HepG2 (cell line): ENCODE measurements around the gene NCKIPSD. TPM values are rescaled to one million over a fixed set of nuclear protein-coding genes. Genes with fewer than 3 reads are reported as not detected.
A peak's percentile ranks its signal among the peaks of the same experiment; 100 is the strongest.

Experiments
- AFF4 ChIP-seq: sonication (generic); formaldehyde crosslinking; IDR thresholded peaks from 2 replicates; pipeline ENCODE4 v1.4.0; 2020; ENCODE audit warnings: missing genetic modification reagents
- CHD2 ChIP-seq: IDR thresholded peaks from 2 replicates; pipeline ENCODE4 v1.6.1; 2011; ENCODE audit warnings: low read depth, low read length, improper control_type of control experiment
- DNMT1 ChIP-seq: sonication (generic); formaldehyde crosslinking; IDR thresholded peaks from 2 replicates; pipeline ENCODE4 v1.5.1; 2020; ENCODE audit warnings: mild to moderate bottlenecking, missing genetic modification reagents
- E2F5 ChIP-seq: sonication (generic); formaldehyde crosslinking; conservative IDR thresholded peaks from 2 replicates; pipeline ENCODE4 v1.4.0; 2020; ENCODE audit warnings: missing genetic modification reagents
- EED ChIP-seq: sonication (generic); formaldehyde crosslinking; IDR thresholded peaks from 2 replicates; pipeline ENCODE4 v1.5.0; 2020; ENCODE audit warnings: mild to moderate bottlenecking, missing genetic modification reagents
- FOXK1 ChIP-seq: sonication (generic); formaldehyde crosslinking; IDR thresholded peaks from 2 replicates; pipeline ENCODE4 v1.4.0; 2020; ENCODE audit warnings: low read depth, missing genetic modification reagents, borderline replicate concordance
- GTF2F1 ChIP-seq: fragments of 150-350 bp; IDR thresholded peaks from 2 replicates; pipeline ENCODE4 v1.6.1; 2014; ENCODE audit warnings: low read length
- PBX2 ChIP-seq: IDR thresholded peaks from 2 replicates; pipeline ENCODE4 v1.6.1; 2016; ENCODE audit warnings: control low read depth
- SSRP1 ChIP-seq: IDR thresholded peaks from 2 replicates; pipeline ENCODE4 v1.6.1; 2016; ENCODE audit warnings: control low read depth
- TFAP4 ChIP-seq: sonication (generic); IDR thresholded peaks from 2 replicates; pipeline ENCODE4 v1.6.1; 2016; ENCODE audit warnings: low read depth, borderline replicate concordance
- TSC22D2 ChIP-seq: sonication (generic); formaldehyde crosslinking; IDR thresholded peaks from 2 replicates; pipeline ENCODE4 v1.5.1; 2020; ENCODE audit warnings: missing genetic modification reagents, mild to moderate bottlenecking, borderline replicate concordance
- ZBTB37 ChIP-seq: sonication (generic); formaldehyde crosslinking; IDR thresholded peaks from 2 replicates; pipeline ENCODE4 v1.4.0; 2020; ENCODE audit warnings: mild to moderate bottlenecking, missing genetic modification reagents
- ZNF17 ChIP-seq: sonication (generic); formaldehyde crosslinking; IDR thresholded peaks from 2 replicates; pipeline ENCODE4 v1.5.0; 2020; ENCODE audit warnings: mild to moderate bottlenecking, missing genetic modification reagents
- ZNF354B ChIP-seq: sonication (generic); formaldehyde crosslinking; IDR thresholded peaks from 2 replicates; pipeline ENCODE4 v1.8.0; 2022; ENCODE audit warnings: mild to moderate bottlenecking, missing genetic modification reagents
- ZNF710 ChIP-seq: sonication (generic); formaldehyde crosslinking; IDR thresholded peaks from 2 replicates; pipeline ENCODE4 v1.5.0; 2020; ENCODE audit warnings: mild to moderate bottlenecking, missing genetic modification reagents, borderline replicate concordance
- polyA plus RNA-seq, 8 experiments: library from polyadenylated mRNA; depleted of rRNA in 3 of 8; stranded (reverse) in 7 of 8; unstranded in 1 of 8; fragments of >200 nt; fragmentation: Illumina TruSeq in 4 of 8; extraction: Trizol in 4 of 8; gene quantifications; 2 replicates each; pipeline versions ENCODE4 v1.2.1 to v1.2.3, GENCODE V29; 2011 to 2016; ENCODE audit warnings: low read depth in 4 of 8, missing spikeins in 1 of 8, mixed read lengths in 1 of 8; ENCODE audit not compliant: insufficient read depth in 1 of 8
- total RNA-seq, 5 experiments: library from RNA; depleted of rRNA; stranded (reverse); fragments of >200 nt; fragmentation: Illumina TruSeq; extraction: Trizol; gene quantifications; 2 replicates each; pipeline ENCODE4 v1.2.3, GENCODE V29; 2016; ENCODE audit warnings: low read depth in 1 of 5
- TF ChIP-seq, protein P1 (sequence below): sonication (generic); formaldehyde crosslinking; IDR thresholded peaks from 2 replicates; pipeline ENCODE4 v1.5.1; 2020; ENCODE audit warnings: mild to moderate bottlenecking, missing genetic modification reagents, borderline replicate concordance

The NCKIPSD gene
- total and polyA plus RNA-seq, 2 of the 13 experiments (the other 11 are each of a cell fraction or from before 2014, with no cell fraction given), result 13.5 to 35.2 TPM

- TF ChIP-seq AFF4 (CRISPR knock-in tag), result 0 out of 2 replicates have a peak, but pooled peaks have one; percentile 78
- no peak; the same call in 1 of the 2 replicates for TF ChIP-seq EED (CRISPR knock-in tag)
- no peak for TF ChIP-seq ZBTB37 (CRISPR knock-in tag)
- TF ChIP-seq FOXK1 (CRISPR knock-in tag), result 0 out of 2 replicates have a peak, but pooled peaks have one; percentile 45
- 0 out of 2 replicates have a peak, but pooled peaks have one; percentile 80 for TF ChIP-seq ZNF710
- no peak for TF ChIP-seq CHD2
- TF ChIP-seq DNMT1 (CRISPR knock-in tag), result peak; percentile 99
- TF ChIP-seq ZNF354B (CRISPR knock-in tag), result no peak
- TF ChIP-seq E2F5 (CRISPR knock-in tag), result peak; percentile 41; the same call in 1 of the 2 replicates
- no peak for TF ChIP-seq SSRP1 (CRISPR knock-in tag)
- no peak for TF ChIP-seq GTF2F1
- TF ChIP-seq, protein P1, sequence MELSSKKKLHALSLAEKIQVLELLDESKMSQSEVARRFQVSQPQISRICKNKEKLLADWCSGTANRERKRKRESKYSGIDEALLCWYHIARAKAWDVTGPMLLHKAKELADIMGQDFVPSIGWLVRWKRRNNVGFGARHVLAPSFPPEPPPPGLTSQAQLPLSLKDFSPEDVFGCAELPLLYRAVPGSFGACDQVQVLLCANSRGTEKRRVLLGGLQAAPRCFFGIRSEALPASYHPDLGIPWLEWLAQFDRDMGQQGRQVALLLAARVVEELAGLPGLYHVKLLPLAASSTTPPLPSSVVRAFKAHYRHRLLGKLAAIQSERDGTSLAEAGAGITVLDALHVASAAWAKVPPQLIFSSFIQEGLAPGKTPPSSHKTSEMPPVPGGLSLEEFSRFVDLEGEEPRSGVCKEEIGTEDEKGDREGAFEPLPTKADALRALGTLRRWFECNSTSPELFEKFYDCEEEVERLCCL (CRISPR knock-in tag), result no peak
- no peak for TF ChIP-seq PBX2
- no peak for TF ChIP-seq TSC22D2 (CRISPR knock-in tag)
- no peak for TF ChIP-seq ZNF17
- TF ChIP-seq TFAP4, result peak; percentile 45; the same call in 1 of the 2 replicates
Observed at GRCh38 chr3:48685603-48686511, at the start of gene NCKIPSD (continued).
